ENCODE measurements around the gene OR56A4.
"Not testable (repeated sequence)": the region's sequence is repeated elsewhere in the genome, so short reads cannot be mapped to it uniquely, and the experiment has no call there.

The OR56A4 gene

DNA sequence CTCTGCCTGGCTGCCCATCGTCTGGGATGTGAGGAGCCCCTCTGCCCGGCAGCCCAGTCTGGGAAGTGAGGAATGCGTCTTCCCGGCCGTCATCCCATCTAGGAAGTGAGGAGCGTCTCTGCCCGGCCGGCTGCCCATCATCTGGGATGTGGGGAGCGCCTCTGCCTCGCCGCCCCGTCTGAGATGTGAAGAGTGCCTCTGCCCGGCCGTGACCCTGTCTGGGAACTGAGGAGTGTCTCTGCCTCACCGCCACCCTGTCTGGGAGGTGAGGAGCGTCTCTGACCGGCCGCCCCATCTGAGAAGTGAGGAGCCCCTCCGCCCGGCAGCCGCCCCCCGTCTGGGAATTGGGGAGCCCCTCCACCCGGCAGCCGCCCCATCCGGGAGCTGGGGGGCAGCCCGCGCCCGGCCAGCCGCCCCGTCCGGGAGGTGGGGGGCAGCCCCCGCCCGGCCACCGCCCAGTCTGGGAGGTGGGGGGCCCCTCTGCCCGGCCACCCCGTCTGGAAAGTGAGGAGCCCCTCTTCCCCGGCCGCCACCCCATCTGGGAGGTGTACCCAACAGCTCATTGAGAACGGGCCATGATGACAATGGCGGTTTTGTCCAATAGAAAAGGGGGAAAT lies 45.9 kb downstream of the OR56A4 start:
- not testable (repeated sequence) for DNase-seq (ENCODE audit: low spot score)

DNA sequence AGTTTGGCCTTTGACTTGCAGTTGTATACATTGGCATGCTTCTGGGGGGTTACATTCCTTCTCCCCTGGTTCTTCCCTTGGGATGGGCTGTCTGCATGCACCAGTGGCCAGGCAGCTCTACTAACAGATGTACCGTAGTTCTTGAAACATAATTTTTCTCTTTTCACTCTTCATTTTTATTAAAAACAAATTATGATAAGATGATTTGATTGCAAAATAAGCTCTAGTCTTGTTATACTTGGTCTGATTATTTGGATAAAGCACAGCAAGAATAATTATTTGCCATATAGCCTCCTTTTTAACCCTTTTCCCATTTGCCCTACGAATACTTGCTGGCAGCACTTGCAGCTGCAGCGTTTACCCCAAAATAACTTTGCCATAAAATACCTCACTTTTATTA lies 51.2 kb downstream of the OR56A4 start:
- no peak for DNase-seq (ENCODE audit: low spot score)
